T-cell (primary cell): Measurements from ENCODE around the gene CTBP1. TPM values are rescaled to one million over a fixed set of nuclear protein-coding genes. Genes with fewer than 3 reads are reported as not detected.
A peak's percentile ranks its signal among the peaks of the same experiment; 100 is the strongest.

Experiments
- ATAC-seq, 4 experiments: fragments of 200-7000 bp in 3 of 4; fragments of 150-1000 bp in 1 of 4; cut with Tn5 transposase; replicated peaks in 1 of 4; 1 replicate in 3 of 4; 2 replicates in 1 of 4; pipeline ENCODE4 v1.10.0; 2021; ENCODE audit warnings: moderate library complexity in 3 of 4, mild to moderate bottlenecking in 2 of 4, moderate number of reproducible peaks in 1 of 4
- CTCF ChIA-PET, 2 donors: fragments of 300-600 bp; sonication (Branson Sonifier 250); formaldehyde crosslinking; loops; one replicate each; lab custom pipeline; 2022; ENCODE audit warnings: antibody characterized with exemption in 2 of 2; lab: Charles Lee
- POLR2A ChIA-PET, 2 donors: fragments of 300-600 bp; sonication (Branson Sonifier 250); formaldehyde crosslinking; loops; one replicate each; lab custom pipeline; 2022; ENCODE audit warnings: antibody characterized with exemption in 2 of 2; lab: Charles Lee
- DNase-seq, 35 experiments: peaks; one replicate each; pipeline versions ENCODE4 v3.0.0 to v3.0.0-alpha.2; 2013 to 2023
- H3K27ac ChIP-seq: one replicate; pipeline ENCODE4 v1.5.1; 2013; ENCODE audit warnings: low read length
- H3K27me3 ChIP-seq, 2 experiments: replicated peaks in 1 of 2; 1 replicate in 1 of 2; 2 replicates in 1 of 2; pipeline versions ENCODE4 v1.6.1 to v1.7.0; 2013; ENCODE audit warnings: low read length in 1 of 2, mixed read lengths in 1 of 2; ENCODE audit not compliant: control insufficient read depth in 2 of 2, insufficient read depth in 2 of 2; ENCODE audit errors: extremely low read depth in 1 of 2
- H3K36me3 ChIP-seq, 2 donors: 1 replicate in 1 of 2; 2 replicates in 1 of 2; pipeline versions ENCODE4 v1.6.1 to v1.7.0; 2013; ENCODE audit warnings: low read length in 1 of 2; ENCODE audit not compliant: control insufficient read depth in 2 of 2, insufficient read depth in 1 of 2; ENCODE audit errors: extremely low read depth in 1 of 2
- H3K4me1 ChIP-seq, 2 experiments: 1 replicate in 1 of 2; 2 replicates in 1 of 2; pipeline versions ENCODE4 v1.6.1 to v1.7.0; 2013; ENCODE audit warnings: low read length in 2 of 2, mixed read lengths in 1 of 2; ENCODE audit not compliant: insufficient read depth in 2 of 2, control insufficient read depth in 1 of 2; ENCODE audit errors: extremely low read depth in 1 of 2
- H3K4me3 ChIP-seq, 2 donors: 1 replicate in 1 of 2; 2 replicates in 1 of 2; pipeline versions ENCODE4 v1.5.1 to v1.7.0; 2013; ENCODE audit warnings: mild to moderate bottlenecking in 2 of 2, low read length in 1 of 2, moderate library complexity in 1 of 2; ENCODE audit not compliant: control insufficient read depth in 1 of 2; ENCODE audit errors: extremely low read depth in 1 of 2
- H3K9me3 ChIP-seq: 2 replicates; pipeline ENCODE4 v1.7.0; 2013
- H3K27ac Mint-ChIP-seq, 2 donors: one replicate each; pipeline ENCODE4 v1.8.0; 2020 to 2021; ENCODE audit warnings: mild to moderate bottlenecking in 2 of 2, mixed read lengths in 2 of 2
- H3K27me3 Mint-ChIP-seq, 2 donors: one replicate each; pipeline ENCODE4 v1.8.0; 2021 to 2022; ENCODE audit warnings: mixed read lengths in 2 of 2
- H3K36me3 Mint-ChIP-seq: one replicate; pipeline ENCODE4 v1.8.0; 2021; ENCODE audit warnings: mixed read lengths
- H3K4me1 Mint-ChIP-seq, 3 donors: one replicate each; pipeline ENCODE4 v1.8.0; 2020 to 2022; ENCODE audit warnings: mixed read lengths in 3 of 3, mild to moderate bottlenecking in 1 of 3
- H3K4me3 Mint-ChIP-seq, 3 donors: one replicate each; pipeline ENCODE4 v1.8.0; 2020 to 2022; ENCODE audit warnings: mild to moderate bottlenecking in 3 of 3, mixed read lengths in 3 of 3, moderate library complexity in 3 of 3
- H3K9me3 Mint-ChIP-seq, 3 donors: one replicate each; pipeline ENCODE4 v1.8.0; 2020 to 2022; ENCODE audit warnings: mixed read lengths in 3 of 3
- WGBS: methylation state at CpG from one replicate; pipeline ENCODE4 v1.1.5; 2013; ENCODE audit warnings: missing lambda C conversion rate; ENCODE audit not compliant: insufficient coverage; 5-methylcytosine and 5-hydroxymethylcytosine counted together
- total RNA-seq, 35 experiments: library from RNA in 6 of 35; stranded (reverse) in 6 of 35; fragments of 120-200 nt in 1 of 35; gene quantifications; one replicate each; pipeline versions ENCODE4 v1.2.1 to v1.2.4 and lab custom pipeline; 2013 to 2026

Gene CTBP1
- total RNA-seq, 5 donors from 2014 or later (not counting 1 experiment from before 2014, with no cell fraction given) = 185 to 232 (median 207) TPM

- no peak overlapping the region for H3K27ac ChIP-seq
- H3K27me3 ChIP-seq = peaks cover 0 to 3% of the 10 kb centered on the region in 2 experiments
- no peaks in the 10 kb centered on the region for H3K4me1 Mint-ChIP-seq
- ChIA-PET POLR2A (no interaction called here), CTCF (interaction anchor here (0.6 to 1.4 kb wide), 2 partner anchors 93 to 110 kb away, joined by 3 read pairs; no protein-coding TSS in a partner anchor)
- H3K36me3 ChIP-seq = no peaks in the 10 kb centered on the region
- H3K9me3 Mint-ChIP-seq = no peaks in the 10 kb centered on the region
- no peak overlapping the region for H3K4me3 Mint-ChIP-seq
- ATAC-seq (no peak), DNase-seq (no peak)
- no peaks in the 10 kb centered on the region for H3K36me3 Mint-ChIP-seq
- no peaks in the 10 kb centered on the region for H3K9me3 ChIP-seq
- no CpG with 5 or more reads among the region's 2 CpGs for WGBS
- no peak overlapping the region for H3K4me3 ChIP-seq
- H3K27me3 Mint-ChIP-seq = no peaks in the 10 kb centered on the region
- no peaks in the 10 kb centered on the region for H3K4me1 ChIP-seq
- no peak overlapping the region for H3K27ac Mint-ChIP-seq
Observed at GRCh38 chr4:1276984-1277383, 28.1 kb upstream of the CTBP1 start.

- Mint-ChIP-seq H3K36me3 (no peaks in the 10 kb centered on the region), H3K4me3 (no peak overlapping the region), H3K27me3 (no peaks in the 10 kb centered on the region), H3K9me3 (no peaks in the 10 kb centered on the region), H3K4me1 (no peaks in the 10 kb centered on the region), H3K27ac (no peak overlapping the region)
- WGBS = 83% methylated on average over 1 of the region's 9 CpGs
- H3K27ac ChIP-seq = no peak overlapping the region
- no peak for ATAC-seq
- POLR2A ChIA-PET = no interaction called here
- H3K9me3 ChIP-seq = no peaks in the 10 kb centered on the region
- H3K4me3 ChIP-seq = no peak overlapping the region
- no peaks in the 10 kb centered on the region for H3K4me1 ChIP-seq
- no peaks in the 10 kb centered on the region for H3K36me3 ChIP-seq
- CTCF ChIA-PET = no interaction called here
- no peaks in the 10 kb centered on the region for H3K27me3 ChIP-seq
- DNase-seq = no peak
Observed at GRCh38 chr4:1274871-1275270, 25.9 kb upstream of the CTBP1 start.

GRCh38 chr4:1271686-1272085 is 22.8 kb upstream of the CTBP1 start:
- 92% methylated on average over 3 of the region's 5 CpGs for WGBS
- H3K27me3 Mint-ChIP-seq = no peaks in the 10 kb centered on the region

GRCh38 chr4:1269209-1269608 is 20.3 kb upstream of the CTBP1 start:
- Mint-ChIP-seq H3K36me3 (peaks cover 2% of the 10 kb centered on the region), H3K27me3 (no peaks in the 10 kb centered on the region), H3K9me3 (peaks cover 0 to 4% (median 0%) of the 10 kb centered on the region in 3 donors), H3K27ac (peak overlapping the region in 1 of 2 donors; percentile 15), H3K4me1 (peaks cover 13 to 21% (median 17%) of the 10 kb centered on the region in 3 donors), H3K4me3 (no peak overlapping the region)
- Histone ChIP-seq H3K36me3 (no peaks in the 10 kb centered on the region), H3K4me3 (no peak overlapping the region), H3K27ac (no peak overlapping the region), H3K4me1 (peaks cover 5 to 6% of the 10 kb centered on the region in 2 experiments), H3K27me3 (no peaks in the 10 kb centered on the region), H3K9me3 (peaks cover 2% of the 10 kb centered on the region)
- no peak for DNase-seq
- POLR2A ChIA-PET = no interaction called here
- CTCF ChIA-PET = interaction anchor here in 1 of 2 donors (0.9 to 2.9 kb wide), 9 partner anchors 17 to 141 kb away, joined by 3 to 19 read pairs (median 7); partner anchors contain the start of genes CTBP1, MAEA and UVSSA
- ATAC-seq = no peak

More at GRCh38 chr4:1271686-1272085, 22.8 kb upstream of the CTBP1 start:
- ChIA-PET CTCF (no interaction called here), POLR2A (no interaction called here)
- Mint-ChIP-seq H3K4me1 (peaks cover 10 to 14% (median 13%) of the 10 kb centered on the region in 3 donors), H3K36me3 (no peaks in the 10 kb centered on the region), H3K9me3 (peaks cover 0 to 4% (median 0%) of the 10 kb centered on the region in 3 donors), H3K27ac (no peak overlapping the region), H3K4me3 (no peak overlapping the region)
- DNase-seq (no peak), ATAC-seq (no peak)
- Histone ChIP-seq H3K4me1 (peaks cover 5% of the 10 kb centered on the region in 2 experiments), H3K4me3 (no peak overlapping the region), H3K36me3 (no peaks in the 10 kb centered on the region), H3K9me3 (peaks cover 2% of the 10 kb centered on the region), H3K27ac (no peak overlapping the region), H3K27me3 (no peaks in the 10 kb centered on the region)

GRCh38 chr4:1266881-1267763 is 18.2 kb upstream of the CTBP1 start:
- Mint-ChIP-seq H3K4me1 (peaks cover 13 to 21% (median 17%) of the 10 kb centered on the region in 3 donors), H3K9me3 (peaks cover 0 to 4% (median 0%) of the 10 kb centered on the region in 3 donors), H3K27ac (peak overlapping the region; percentile 90), H3K4me3 (peak overlapping the region; percentile 74 to 84 (median 78)), H3K36me3 (peaks cover 2% of the 10 kb centered on the region), H3K27me3 (no peaks in the 10 kb centered on the region)
- POLR2A ChIA-PET = interaction anchor here in 1 of 2 donors (0.6 kb wide), 2 partner anchors 17 to 23 kb away, joined by 3 read pairs; no protein-coding TSS in a partner anchor
- WGBS = 9% methylated on average over 4 of the region's 9 CpGs
- Histone ChIP-seq H3K4me1 (peaks cover 5 to 6% of the 10 kb centered on the region in 2 experiments), H3K4me3 (peak overlapping the region in 1 of 2 donors; percentile 46), H3K27me3 (no peaks in the 10 kb centered on the region), H3K36me3 (no peaks in the 10 kb centered on the region), H3K27ac (peak overlapping the region; percentile 81), H3K9me3 (peaks cover 2% of the 10 kb centered on the region)
- peak; percentile 49 to 85 (median 53) for ATAC-seq
- DNase-seq = peak in 5 of 35 experiments; percentile 21 to 51 (median 25)
- CTCF ChIA-PET = interaction anchor here (0.6 to 2.9 kb wide), 14 partner anchors 10 to 136 kb away, joined by 3 to 19 read pairs (median 4); partner anchors contain the start of genes MAEA (in 1 of the 2) and UVSSA (in 1 of the 2)

- H3K36me3 Mint-ChIP-seq = peaks cover 2% of the 10 kb centered on the region
- H3K4me3 ChIP-seq = no peak overlapping the region
- H3K27me3 Mint-ChIP-seq = no peaks in the 10 kb centered on the region
- H3K4me1 Mint-ChIP-seq = peaks cover 20 to 24% (median 21%) of the 10 kb centered on the region in 3 donors
- no peaks in the 10 kb centered on the region for H3K36me3 ChIP-seq
- DNase-seq = no peak
- H3K27ac ChIP-seq = no peak overlapping the region
- 92% methylated on average over 4 of the region's 11 CpGs for WGBS
- ChIA-PET POLR2A (interaction anchor here in 1 of 2 donors (0.6 kb wide), 1 partner anchor 8 kb away, joined by 10 read pairs; no protein-coding TSS in a partner anchor), CTCF (no interaction called here)
- peaks cover 0 to 4% (median 0%) of the 10 kb centered on the region in 3 donors for H3K9me3 Mint-ChIP-seq
- no peak overlapping the region for H3K27ac Mint-ChIP-seq
- H3K27me3 ChIP-seq = no peaks in the 10 kb centered on the region
- no peak overlapping the region for H3K4me3 Mint-ChIP-seq
- H3K9me3 ChIP-seq = peaks cover 2% of the 10 kb centered on the region
- H3K4me1 ChIP-seq = peaks cover 5 to 6% of the 10 kb centered on the region in 2 experiments
- ATAC-seq = no peak
Observed at GRCh38 chr4:1265351-1265750, 16.4 kb upstream of the CTBP1 start.
